GM18867 (cell line): ENCODE data around the gene RTF2.

ENCODE experiments used
- ATAC-seq: cut with Tn5 transposase; IDR thresholded peaks from one replicate; pipeline ENCODE4 v1.9.1; 2021; ENCODE audit warnings: mild to moderate bottlenecking, moderate library complexity; ENCODE audit not compliant: unreplicated experiment

The RTF2 gene

DNA sequence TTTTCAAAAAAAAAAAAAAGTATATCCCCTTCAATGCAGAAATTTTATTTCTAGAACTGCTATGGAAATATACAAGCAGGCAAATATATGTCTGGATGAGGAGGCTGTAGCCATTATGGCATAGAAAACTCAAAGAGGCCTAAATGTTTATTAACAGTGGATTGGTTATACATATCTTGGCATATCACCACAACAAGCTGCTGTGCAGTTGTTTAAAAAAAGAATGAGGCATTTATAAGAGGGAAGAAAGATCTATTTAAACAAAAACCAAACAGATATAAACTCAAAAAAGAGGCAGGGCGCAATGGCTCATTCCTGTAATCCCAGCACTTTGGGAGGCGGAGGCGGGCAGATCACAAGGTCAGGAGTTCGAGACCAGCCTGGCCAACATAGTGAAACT, 30.1 kb upstream of the RTF2 start:
- ATAC-seq = no peak

DNA sequence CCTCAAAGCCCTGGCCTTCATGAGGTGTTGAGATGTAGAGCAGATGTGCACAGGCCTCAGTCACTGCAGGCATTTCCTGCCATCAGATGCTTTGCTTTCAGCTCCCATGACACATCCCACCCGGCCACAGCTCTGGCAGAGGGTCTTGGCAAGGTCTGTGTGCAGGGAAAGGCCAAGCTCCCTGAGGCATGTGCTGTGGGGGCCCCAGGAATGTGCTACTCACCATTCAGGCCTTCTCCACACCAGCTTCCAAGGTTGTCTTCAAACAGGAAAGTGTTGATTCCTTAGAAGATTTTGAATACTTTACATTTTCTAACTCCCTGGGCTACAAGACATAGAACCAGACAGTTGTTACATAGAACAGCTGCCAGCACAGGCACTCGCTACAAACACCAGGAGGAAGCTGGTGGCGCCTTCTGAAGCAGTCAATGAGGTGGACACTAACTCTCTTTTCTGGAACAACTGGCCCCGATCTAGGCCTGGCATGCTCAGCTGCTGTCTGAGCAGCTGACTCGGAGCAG, 28.6 kb upstream of the RTF2 start:
- ATAC-seq = no peak

DNA sequence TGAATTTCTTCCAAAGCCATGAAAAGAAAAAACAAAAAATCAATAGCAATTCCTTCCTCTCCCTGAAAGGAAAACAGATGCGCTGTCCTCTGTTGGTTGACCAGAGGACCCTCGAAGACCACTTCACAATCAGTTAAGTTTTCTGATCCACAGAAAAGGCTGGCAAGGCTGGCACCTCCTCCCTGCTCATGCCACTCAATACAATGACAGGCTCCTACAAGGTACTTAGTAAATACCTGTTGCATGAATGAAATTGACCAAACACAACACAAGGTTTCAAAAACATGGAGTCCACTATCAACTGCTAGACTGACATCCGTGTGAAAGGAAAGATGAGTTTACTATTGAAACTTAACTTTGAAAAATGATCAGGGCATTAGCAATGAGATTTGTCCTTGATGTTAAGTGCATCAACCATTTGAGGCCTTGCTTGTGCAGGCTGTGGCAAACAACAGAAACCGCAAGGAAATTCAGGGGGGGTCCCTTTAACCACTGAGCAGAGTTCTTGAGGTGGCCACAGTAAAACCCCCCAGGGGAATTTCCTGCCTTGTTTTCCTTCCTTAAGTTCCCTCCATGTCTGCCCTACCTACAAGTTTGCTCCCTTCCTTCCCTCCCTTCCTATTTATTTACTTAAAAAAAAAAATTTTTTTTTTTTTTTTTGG, 27.9 kb upstream of the RTF2 start:
- ATAC-seq = peak; percentile 63

DNA sequence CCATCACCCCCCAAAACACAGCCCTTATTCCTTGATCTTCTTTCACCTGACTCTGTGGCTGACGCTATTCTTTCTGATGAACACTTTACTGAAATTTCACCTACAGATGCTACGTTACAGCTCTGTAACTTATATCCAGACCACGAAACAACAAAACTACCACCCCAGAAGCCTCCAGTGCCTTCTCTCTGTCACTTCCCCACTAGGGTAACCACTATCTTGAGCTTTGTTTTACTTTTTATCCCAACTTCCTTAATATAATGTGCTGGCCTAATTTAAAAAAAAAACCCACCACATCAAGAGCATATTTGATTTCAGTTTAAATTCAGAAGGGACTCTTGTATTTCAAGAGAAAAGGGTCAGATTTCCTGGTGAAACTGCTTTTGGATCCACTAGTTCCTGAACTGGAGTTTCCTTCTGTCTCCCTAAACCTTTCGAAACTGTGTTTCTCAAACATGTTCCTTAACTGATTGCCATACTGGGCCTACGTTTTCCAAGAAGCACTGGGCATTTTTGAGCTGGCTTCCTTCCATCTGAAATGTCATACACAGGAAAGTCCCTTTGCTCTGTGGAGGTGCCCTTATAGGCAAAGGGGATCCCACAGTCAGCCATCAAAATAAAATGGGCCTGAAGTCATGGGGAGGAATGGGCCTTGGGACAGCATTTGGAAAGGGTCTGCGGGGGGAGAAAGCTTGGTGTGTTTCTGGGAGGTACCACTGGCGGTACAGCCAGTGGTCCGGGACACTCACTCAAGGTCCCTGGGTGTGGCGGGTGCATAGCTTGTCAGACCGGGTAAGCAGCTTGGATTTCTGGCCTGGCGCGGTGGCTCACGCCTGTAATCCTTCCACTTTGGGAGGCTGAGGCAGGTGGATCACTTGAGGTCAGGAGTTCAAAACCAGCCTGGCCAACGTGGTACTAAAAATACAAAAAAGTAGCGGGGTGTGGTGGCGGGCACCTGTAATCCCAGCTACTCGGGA, 25.8 kb upstream of the RTF2 start:
- no peak for ATAC-seq

DNA sequence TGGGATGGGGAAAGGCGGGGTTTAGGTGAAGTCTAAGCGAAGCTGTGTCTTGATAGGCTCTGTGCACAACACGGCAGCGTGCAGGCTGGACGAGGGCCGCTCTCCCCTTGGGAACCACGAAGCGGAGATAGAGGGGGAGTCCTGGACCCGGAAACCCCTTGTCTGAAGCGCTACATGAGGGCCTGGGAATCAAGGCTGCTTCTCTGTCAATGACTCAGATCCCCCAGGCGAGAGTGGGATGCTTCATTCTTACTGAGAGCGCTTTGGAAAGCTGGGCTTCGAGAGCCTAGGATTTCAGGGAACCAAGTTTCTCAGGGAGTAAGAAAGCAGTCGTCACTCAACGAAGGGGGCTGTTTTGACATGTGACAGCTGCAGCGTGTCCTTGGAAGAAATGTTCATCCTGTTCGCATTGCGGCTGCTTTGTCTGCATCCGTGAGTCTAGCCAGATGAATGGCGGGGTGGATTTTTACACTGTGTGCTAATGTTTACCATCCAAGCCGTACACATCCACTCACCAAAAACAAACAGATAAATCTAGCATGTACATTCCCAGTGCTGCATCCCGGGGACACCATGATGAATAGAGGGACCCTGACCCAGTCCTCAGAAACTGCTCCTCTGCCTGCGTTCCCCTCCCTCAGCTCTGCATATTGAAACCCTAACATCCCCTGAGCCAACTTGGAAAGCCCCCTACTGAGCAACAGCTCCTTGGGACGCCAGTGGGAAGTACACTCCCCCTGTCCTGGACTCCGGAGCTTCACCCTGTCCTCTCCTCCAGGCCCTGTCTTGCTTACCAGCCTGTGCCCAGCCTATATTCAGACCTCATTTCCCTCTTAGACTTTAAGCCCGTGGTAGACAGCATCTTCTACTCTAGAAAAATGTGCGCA, 24.5 kb upstream of the RTF2 start:
- no peak for ATAC-seq

DNA sequence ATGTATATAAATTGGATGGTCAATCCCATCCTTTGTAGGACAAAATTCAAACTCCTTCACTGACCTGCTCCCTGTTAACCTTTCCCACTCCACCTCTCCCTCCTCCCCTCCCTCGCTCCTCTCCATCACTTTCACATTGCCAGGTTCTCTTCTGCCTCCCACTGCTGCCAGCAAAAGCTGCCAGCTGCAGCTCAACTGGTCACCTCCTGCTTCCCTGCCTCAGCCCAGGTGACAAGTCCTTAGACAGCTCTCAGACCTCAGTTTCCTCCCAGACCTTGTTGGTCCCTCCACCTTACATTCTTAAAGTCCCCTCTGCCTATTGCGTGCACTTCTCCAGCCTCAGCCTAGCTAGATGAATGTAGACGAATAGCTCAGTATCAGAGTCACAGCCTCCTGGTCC, 23.3 kb upstream of the RTF2 start:
- ATAC-seq = no peak

DNA sequence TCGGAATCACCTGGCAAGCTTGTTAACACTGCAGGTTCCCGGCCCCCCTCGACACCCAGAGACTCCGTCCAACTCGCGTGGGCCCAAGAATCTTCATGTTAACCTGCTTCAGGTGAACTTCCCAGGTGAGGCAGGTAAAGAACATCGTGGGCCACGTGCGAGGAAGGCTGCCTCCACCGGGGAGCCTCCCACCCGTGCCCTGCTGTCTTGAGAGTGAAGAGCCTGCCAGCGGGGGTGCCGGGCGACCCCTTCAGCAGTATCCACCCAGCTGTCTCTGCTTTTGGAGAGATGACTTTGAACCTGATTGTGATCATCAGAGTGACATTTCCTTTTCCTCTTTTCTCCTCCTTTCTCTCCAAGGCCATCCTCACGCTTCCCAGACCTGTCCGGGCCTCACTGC, 22.9 kb upstream of the RTF2 start:
- no peak for ATAC-seq

DNA sequence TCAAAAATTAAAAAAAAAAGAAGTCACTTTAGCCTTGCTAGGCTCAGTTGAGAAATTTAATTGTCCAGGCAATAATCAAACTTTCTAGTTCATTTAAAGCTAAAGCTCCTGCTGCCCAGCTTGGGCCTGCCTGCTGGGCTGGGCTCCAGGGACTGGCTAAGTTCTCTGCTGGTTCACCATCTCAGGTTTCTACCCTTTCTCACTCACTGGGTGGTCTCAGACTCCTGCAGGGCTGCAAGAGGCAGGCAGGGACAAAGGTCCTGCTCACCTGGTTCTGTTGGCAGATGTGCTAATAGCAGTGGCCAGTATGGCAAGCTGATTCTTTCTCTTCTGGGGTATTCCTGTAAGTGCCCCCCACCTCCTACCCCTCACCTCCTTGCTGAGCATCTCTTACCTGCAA, 21.2 kb upstream of the RTF2 start:
- no peak for ATAC-seq

DNA sequence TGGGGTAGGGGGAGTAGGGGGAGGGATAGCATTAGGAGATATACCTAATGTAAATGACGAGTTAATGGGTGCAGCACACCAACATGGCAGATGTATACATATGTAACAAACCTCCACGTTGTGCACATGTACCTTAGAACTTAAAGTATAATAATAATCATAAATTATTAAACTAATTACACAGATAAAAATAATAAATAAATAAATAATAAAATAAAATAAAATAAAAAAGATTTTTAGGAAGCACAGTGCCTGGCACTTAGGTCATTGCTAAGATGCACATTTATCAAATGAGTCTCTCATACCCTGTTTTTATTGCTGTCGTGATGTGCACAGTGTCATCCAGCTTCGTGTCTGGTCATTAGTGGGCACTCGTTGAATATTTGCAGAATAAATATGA, 19.0 kb upstream of the RTF2 start:
- ATAC-seq = no peak

DNA sequence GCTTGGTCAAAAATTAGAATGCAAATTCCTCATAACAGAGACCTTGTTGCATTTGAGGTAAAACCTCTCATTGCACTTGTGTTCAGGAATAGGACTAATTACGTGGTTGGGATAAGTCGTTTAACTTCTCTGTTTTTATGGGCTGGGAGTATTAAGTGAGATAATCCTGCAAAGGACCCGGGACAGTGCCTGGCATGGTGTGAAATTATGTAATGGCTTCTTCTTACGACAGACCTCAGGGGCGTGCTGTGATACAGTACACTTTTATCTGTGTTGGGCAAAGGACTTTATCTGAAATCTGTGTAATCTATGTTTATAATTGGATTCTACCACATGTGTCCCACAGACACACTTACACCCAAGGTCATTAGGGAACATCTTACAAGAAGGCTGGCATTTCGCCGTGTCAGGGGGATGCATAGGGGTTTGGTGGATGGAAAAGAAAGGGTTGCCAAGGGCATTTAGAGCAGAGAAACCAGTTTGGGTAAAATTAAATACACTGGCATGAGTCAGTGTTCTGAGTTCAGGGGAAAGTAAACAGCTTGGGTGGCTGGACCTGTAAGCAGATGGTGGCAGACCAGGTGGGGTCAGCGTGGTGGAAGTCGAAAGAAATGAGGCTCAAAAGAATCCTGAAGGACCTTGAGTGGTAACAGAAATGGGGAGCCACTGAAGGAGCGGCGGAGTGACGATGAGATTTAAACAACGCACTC, 17.2 kb upstream of the RTF2 start:
- ATAC-seq = no peak

DNA sequence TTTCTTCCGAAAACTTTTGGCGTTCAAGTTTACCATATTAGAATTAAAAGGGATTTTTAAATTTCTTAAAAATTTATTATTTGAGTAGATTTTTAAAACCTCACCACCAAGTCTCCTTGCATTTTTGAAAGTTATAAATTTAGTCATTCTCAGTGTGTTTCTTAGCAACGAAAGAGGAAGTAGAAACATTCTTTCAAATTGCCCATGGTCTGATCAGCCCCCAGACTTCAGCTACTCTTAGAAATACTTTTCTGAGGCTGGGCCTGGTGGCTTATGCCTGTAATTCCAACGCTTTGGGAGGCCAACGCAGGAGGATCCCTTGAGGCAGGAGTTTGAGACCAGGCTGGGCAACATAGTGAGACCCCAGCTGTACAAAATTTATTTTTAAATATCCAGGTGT, 15.1 kb upstream of the RTF2 start:
- ATAC-seq = peak; percentile 70

DNA sequence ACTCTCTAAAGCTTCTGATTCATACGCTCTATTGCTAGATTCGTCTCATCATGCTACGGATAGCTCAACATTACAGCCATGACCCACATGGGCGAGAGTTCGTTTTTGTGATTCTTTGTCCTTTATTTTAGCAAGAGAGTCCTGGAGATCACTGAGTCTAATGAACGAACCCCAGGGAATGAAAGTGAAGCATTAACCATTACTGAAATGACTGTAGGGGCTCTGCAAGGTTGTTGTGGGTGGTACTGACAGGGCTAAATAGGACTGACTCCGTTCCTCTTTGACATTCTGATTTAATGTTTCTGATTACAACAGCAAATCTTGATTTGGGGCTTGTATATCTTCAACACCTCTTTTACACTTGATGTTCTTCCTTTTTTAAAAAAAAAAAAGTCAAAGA, 13.7 kb upstream of the RTF2 start:
- ATAC-seq = peak; percentile 90

DNA sequence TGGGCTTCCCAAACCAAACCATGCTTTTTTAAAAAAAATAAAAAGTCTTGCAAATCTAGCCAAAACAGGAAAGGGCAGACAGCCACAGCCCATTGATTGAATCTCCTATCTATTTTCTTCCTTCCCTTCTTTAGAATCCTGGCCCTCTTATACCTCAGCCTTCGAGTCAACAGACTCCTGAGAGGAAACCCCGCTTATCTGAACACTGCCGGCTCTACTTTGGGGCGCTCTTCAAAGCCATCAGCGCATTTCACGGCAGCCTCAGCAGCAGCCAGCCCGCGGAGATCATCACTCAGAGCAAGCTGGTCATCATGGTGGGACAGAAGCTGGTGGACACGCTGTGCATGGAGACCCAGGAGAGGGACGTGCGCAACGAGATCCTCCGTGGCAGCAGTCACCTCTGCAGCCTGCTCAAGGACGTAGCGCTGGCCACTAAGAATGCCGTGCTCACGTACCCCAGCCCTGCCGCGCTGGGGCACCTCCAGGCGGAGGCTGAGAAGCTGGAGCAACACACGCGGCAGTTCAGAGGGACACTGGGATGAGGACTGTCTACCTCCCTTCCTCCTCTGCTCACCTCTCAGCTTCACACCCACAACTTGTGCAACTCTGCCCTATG, 10.1 kb upstream of the RTF2 start:
- no peak for ATAC-seq

DNA sequence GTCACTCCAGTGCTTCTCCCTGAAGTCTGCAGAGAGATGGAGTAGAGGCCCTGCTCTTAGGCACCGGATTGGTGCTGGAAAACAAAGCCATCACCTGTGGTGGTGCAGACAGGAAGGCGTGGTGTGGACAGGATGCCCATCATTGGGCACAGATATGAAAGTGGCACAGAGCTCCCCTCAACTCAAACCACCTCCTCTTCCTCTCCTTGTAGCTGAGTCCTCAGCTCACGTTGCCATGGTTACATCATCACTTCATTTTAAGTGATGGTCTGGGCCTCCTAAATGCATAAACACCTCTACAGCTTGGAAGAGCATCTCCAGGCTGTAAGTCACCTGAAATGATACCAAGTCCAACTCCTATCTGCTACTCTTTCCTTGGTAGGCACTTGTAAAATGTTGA, 8.0 kb upstream of the RTF2 start:
- no peak for ATAC-seq

DNA sequence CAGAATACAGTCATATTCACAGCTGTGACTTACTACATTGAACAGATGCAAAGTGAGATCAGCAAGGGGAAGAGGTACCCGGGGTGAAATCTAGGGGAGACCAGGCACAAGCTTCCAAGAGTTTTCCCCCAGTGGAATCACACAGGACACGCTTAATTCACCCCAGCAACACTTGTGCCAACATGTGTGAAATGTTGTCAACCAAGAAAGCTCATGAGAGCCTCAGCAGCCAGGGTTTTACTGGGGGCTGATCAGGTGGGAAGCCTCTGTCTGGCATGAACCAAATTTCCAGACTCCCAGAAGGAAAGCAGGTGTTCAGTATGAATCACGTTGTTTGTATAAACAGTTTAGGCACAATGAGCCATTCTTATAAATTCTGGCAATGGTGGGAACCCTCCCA, 6.9 kb upstream of the RTF2 start:
- no peak for ATAC-seq

DNA sequence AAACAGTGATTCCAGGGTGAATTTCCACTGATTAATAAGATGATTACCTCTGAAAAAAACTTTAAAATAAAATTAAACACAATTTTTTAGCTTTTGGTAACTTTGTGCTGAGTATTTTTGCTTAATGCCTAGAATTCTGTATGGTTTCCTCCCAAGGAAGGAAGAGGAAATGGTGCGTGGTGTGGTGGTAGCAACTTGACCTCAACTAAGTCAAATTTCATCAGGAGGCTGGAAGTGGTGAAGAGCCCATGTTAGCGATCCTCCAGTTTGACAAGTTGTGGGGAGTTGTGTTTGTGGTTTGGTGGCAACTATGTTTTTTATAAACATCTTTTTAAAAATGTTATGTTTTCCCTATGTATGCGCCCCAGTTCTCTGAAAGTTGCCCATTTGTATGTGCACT, 5.0 kb upstream of the RTF2 start:
- no peak for ATAC-seq

DNA sequence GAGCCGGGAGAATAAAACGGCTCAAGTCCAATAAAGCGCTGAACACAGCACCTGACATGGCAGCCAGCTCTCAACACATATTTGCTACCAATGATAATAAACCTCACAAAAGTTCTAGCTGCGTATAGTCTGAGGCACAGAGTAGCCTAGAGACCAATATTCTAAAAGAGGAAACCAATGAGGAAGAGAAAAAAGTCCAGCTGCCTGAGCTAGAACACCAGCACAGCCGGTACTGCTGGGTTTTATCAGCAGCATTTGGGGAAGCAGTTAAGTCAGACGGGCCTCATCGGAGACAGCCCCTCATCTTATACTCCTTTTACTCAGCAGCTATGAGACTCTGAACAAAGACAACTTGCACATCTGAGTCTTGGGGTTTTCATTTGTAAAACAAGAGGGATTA, 2.4 kb upstream of the RTF2 start:
- peak; percentile 30 for ATAC-seq

DNA sequence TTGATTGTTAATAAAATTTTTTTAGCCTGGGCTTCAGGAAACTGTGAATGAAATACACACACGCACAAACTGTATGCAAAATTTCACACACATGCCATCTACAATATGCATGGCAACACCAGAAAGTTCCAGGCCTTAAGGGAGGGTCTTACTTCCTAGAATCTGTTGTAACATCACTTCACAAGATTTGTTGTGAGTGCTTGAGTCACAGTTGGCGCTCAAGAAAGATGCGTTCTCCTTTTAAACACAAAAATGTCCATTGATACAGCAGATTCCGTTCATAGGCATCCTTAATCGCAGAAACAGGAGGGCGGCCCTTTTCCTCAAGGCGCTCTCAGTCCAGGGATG, 485 bp upstream of the RTF2 start:
- ATAC-seq = peak; percentile 3

DNA sequence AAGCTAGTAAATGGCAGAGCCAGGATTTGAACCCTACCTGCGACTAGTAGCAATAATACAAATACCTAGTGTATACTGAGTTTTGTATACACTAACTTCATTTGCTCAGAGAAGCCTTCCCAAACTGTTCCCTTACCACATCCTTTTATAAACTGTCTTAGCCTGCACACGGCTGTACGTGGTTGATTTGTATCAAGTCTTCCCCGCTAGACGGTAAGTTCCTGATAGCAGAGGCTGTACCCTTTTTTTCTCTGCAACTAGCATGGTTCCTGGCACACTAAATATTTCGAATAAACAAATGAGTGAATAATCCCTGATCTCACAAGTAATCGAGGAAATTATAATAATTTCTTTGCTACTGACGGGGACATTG, 636 bp downstream of the RTF2 start:
- ATAC-seq = no peak

DNA sequence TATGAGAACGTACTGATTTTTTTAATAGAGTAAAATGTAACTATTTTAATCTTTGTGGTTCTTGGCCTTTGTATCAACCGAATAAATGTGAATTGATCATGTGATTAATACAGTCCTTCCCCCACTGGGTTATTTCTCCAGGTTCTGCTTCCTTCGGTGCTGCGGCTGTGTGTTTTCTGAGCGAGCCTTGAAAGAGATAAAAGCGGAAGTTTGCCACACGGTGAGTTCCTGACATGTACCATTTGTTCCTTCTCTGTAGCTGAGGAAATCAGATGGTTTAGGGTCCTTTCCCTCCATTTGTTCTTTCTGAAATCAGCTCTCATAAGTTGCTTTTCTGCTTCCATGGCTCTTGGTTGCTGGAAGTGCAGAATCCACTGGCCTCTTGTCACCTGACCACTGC, 15.5 kb downstream of the RTF2 start:
- ATAC-seq = no peak
